Neural progenitor cell (in vitro differentiated cells): ENCODE results near the gene DNAJC3.

Experiments used
- EZH2 ChIP-seq: fragments of 200-600 bp; sonication (generic); IDR thresholded peaks from 2 replicates; pipeline ENCODE4 v1.6.1; 2017; ENCODE audit warnings: antibody characterized with exemption, mild to moderate bottlenecking, moderate library complexity
- EZH2phosphoT487 ChIP-seq: fragments of 200-600 bp; sonication (generic); IDR thresholded peaks from 2 replicates; pipeline ENCODE4 v1.6.1; 2017; ENCODE audit warnings: antibody characterized with exemption
- TF ChIP-seq, protein P1 (sequence below): fragments of 200-600 bp; sonication (generic); IDR thresholded peaks from 2 replicates; pipeline ENCODE4 v1.5.1; 2017; ENCODE audit warnings: antibody characterized with exemption, mild to moderate bottlenecking

DNA sequence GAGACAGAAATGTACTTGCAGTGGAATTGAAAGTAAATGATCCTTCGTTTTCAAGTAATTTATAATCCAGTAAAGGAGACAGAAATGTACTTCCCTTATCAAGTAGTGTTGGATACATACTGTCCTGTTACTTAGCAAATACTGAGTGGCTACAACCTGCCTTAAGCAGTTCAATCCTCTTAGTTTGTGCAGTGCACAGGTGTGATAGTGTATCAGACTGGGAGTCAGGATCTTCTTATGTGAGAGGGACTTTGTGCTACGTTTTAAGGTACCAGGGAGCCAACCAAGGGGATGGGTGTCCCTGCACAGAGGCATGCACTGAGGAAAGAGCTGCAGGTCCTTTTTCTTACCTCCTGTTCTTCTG lies 111.1 kb downstream of the DNAJC3 start:
- TF ChIP-seq, protein P1, sequence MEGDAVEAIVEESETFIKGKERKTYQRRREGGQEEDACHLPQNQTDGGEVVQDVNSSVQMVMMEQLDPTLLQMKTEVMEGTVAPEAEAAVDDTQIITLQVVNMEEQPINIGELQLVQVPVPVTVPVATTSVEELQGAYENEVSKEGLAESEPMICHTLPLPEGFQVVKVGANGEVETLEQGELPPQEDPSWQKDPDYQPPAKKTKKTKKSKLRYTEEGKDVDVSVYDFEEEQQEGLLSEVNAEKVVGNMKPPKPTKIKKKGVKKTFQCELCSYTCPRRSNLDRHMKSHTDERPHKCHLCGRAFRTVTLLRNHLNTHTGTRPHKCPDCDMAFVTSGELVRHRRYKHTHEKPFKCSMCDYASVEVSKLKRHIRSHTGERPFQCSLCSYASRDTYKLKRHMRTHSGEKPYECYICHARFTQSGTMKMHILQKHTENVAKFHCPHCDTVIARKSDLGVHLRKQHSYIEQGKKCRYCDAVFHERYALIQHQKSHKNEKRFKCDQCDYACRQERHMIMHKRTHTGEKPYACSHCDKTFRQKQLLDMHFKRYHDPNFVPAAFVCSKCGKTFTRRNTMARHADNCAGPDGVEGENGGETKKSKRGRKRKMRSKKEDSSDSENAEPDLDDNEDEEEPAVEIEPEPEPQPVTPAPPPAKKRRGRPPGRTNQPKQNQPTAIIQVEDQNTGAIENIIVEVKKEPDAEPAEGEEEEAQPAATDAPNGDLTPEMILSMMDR: no peak
- no peak for TF ChIP-seq EZH2phosphoT487
- TF ChIP-seq EZH2: no peak
